ENCODE data around the gene ZNHIT6.
"Not testable (repeated sequence)": the region's sequence is repeated elsewhere in the genome, so short reads cannot be mapped to it uniquely, and the experiment has no call there.

ZNHIT6 gene

GRCh38 chr1:85707990-85708828 is at the start of gene ZNHIT6:
Gene ZNHIT6, minus strand, starts transcription at chr1:85708433. Its CDS starts 149 bp downstream, at chr1:85708284.
- peak; percentile 57 for DNase-seq (ENCODE audit: low spot score)

- DNase-seq (ENCODE audit: low spot score): no peak
Measured at GRCh38 chr1:85756864-85757263, 48.6 kb upstream of the ZNHIT6 start.

GRCh38 chr1:85748120-85748519 is 39.9 kb upstream of the ZNHIT6 start:
- DNase-seq (ENCODE audit: low spot score): no peak

- no peak for DNase-seq (ENCODE audit: low spot score)
Measured at GRCh38 chr1:85746777-85747176, 38.5 kb upstream of the ZNHIT6 start.

- no peak for DNase-seq (ENCODE audit: low spot score)
Measured at GRCh38 chr1:85743814-85744213, 35.6 kb upstream of the ZNHIT6 start.

GRCh38 chr1:85734931-85735330 is 26.7 kb upstream of the ZNHIT6 start:
- no peak for DNase-seq (ENCODE audit: low spot score)

- DNase-seq (ENCODE audit: low spot score): no peak
Measured at GRCh38 chr1:85718678-85719340, 10.6 kb upstream of the ZNHIT6 start.

- not testable (repeated sequence) for DNase-seq (ENCODE audit: low spot score)
Measured at GRCh38 chr1:85714418-85715114, 6.3 kb upstream of the ZNHIT6 start.

GRCh38 chr1:85708829-85709227 is 595 bp upstream of the ZNHIT6 start:
- no peak for DNase-seq (ENCODE audit: low spot score)

GRCh38 chr1:85707267-85707989 is 805 bp downstream of the ZNHIT6 start:
- DNase-seq (ENCODE audit: low spot score): no peak

- DNase-seq (ENCODE audit: low spot score): no peak
Measured at GRCh38 chr1:85705940-85706339, 2.3 kb downstream of the ZNHIT6 start.

- DNase-seq (ENCODE audit: low spot score): no peak
Measured at GRCh38 chr1:85700422-85700821, 7.8 kb downstream of the ZNHIT6 start.

- DNase-seq (ENCODE audit: low spot score): no peak
Measured at GRCh38 chr1:85697895-85698294, 10.3 kb downstream of the ZNHIT6 start.

- no peak for DNase-seq (ENCODE audit: low spot score)
Measured at GRCh38 chr1:85692730-85693314, 15.4 kb downstream of the ZNHIT6 start.

- DNase-seq (ENCODE audit: low spot score): no peak
Measured at GRCh38 chr1:85689775-85690404, 18.3 kb downstream of the ZNHIT6 start.

GRCh38 chr1:85683292-85684025 is 24.8 kb downstream of the ZNHIT6 start:
- no peak for DNase-seq (ENCODE audit: low spot score)

GRCh38 chr1:85681087-85681486 is 27.1 kb downstream of the ZNHIT6 start:
- DNase-seq (ENCODE audit: low spot score): no peak

- DNase-seq (ENCODE audit: low spot score): no peak
Measured at GRCh38 chr1:85678193-85678592, 30.0 kb downstream of the ZNHIT6 start.

- no peak for DNase-seq (ENCODE audit: low spot score)
Measured at GRCh38 chr1:85677656-85678055, 30.6 kb downstream of the ZNHIT6 start.

- no peak for DNase-seq (ENCODE audit: low spot score)
Measured at GRCh38 chr1:85672031-85672660, 36.1 kb downstream of the ZNHIT6 start.
